ENCODE measurements around the gene ANO2.

Gene ANO2

GRCh38 chr12:5945071-5946008 lies at the start of gene ANO2:
TSS of gene ANO2 (minus strand) at chr12:5945259. CDS start at chr12:5945217, 42 bp downstream.
- TF ChIP-seq CREB1 (IDR thresholded peaks at IDR 0.05; ENCODE audit: low read depth) (no peak), YY1 (IDR thresholded peaks at IDR 0.05; ENCODE audit: low read depth) (peak; percentile 76), EGR1 (IDR thresholded peaks at IDR 0.05) (no peak), ZBTB7A (IDR thresholded peaks at IDR 0.05; ENCODE audit: low read depth) (no peak)
- TF ChIP-seq, protein P1, sequence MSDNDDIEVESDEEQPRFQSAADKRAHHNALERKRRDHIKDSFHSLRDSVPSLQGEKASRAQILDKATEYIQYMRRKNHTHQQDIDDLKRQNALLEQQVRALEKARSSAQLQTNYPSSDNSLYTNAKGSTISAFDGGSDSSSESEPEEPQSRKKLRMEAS (IDR thresholded peaks at IDR 0.05): peak; percentile 40; the same call in 1 of the 2 replicates

GRCh38 chr12:5989621-5990020 lies 44.6 kb upstream of the ANO2 start:
- TF ChIP-seq FOXM1 (IDR thresholded peaks at IDR 0.05; ENCODE audit: borderline replicate concordance, low read depth): no peak
- TF ChIP-seq EGR1 (IDR thresholded peaks at IDR 0.05): no peak
- no peak for TF ChIP-seq USF1 (IDR thresholded peaks at IDR 0.05)
- no peak for TF ChIP-seq RAD21 (IDR thresholded peaks at IDR 0.05; ENCODE audit: low read depth)
- no peak for TF ChIP-seq TEAD4 (IDR thresholded peaks at IDR 0.05)
- TF ChIP-seq TAF1 (IDR thresholded peaks at IDR 0.05; ENCODE audit: low read depth): no peak
- TF ChIP-seq YY1 (IDR thresholded peaks at IDR 0.05; ENCODE audit: low read depth): no peak
- TF ChIP-seq, protein P1 (IDR thresholded peaks at IDR 0.05): no peak
- TF ChIP-seq EP300 (IDR thresholded peaks at IDR 0.05; ENCODE audit: borderline replicate concordance): no peak
- TF ChIP-seq TCF12 (IDR thresholded peaks at IDR 0.05; ENCODE audit: low read depth): no peak
- no peak for TF ChIP-seq NFIC (IDR thresholded peaks at IDR 0.05)
- TF ChIP-seq REST (IDR thresholded peaks at IDR 0.05; ENCODE audit: low read depth): no peak
- no peak for TF ChIP-seq CREB1 (IDR thresholded peaks at IDR 0.05; ENCODE audit: low read depth)
- TF ChIP-seq ZBTB7A (IDR thresholded peaks at IDR 0.05; ENCODE audit: low read depth): no peak
- no peak for TF ChIP-seq CEBPB (IDR thresholded peaks at IDR 0.05)

- TF ChIP-seq EP300 (IDR thresholded peaks at IDR 0.05; ENCODE audit: borderline replicate concordance) (no peak), TAF1 (IDR thresholded peaks at IDR 0.05; ENCODE audit: low read depth) (no peak), YY1 (IDR thresholded peaks at IDR 0.05; ENCODE audit: low read depth) (0 out of 2 replicates have a peak, but pooled peaks have one; percentile 17), RAD21 (IDR thresholded peaks at IDR 0.05; ENCODE audit: low read depth) (peak; percentile 98), TEAD4 (IDR thresholded peaks at IDR 0.05) (0 out of 2 replicates have a peak, but pooled peaks have one; percentile 7), REST (IDR thresholded peaks at IDR 0.05; ENCODE audit: low read depth) (no peak), EGR1 (IDR thresholded peaks at IDR 0.05) (no peak)
- TF ChIP-seq, protein P1 (IDR thresholded peaks at IDR 0.05): no peak
Observed at GRCh38 chr12:5988659-5989116, 43.6 kb upstream of the ANO2 start.

DNA sequence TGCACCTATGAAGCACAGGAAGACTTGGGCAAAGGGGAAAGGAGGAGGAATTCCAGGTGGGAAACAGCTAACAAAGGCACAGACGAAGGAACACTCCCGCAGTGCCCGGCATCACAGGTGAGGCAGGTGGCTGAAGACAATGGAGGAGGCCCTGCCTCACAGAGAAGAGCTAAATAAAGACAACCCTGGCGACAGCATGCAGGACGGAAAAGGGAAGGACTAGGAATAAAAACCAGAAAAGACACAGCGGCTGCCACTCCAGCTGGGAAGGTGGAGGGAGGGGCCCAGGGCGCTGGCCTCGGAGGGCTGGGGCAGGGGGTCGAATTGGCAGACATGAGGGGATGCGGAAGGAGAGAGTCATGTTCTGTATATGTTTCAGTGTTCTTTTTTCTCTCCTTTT lies 43.0 kb upstream of the ANO2 start:
- TF ChIP-seq TAF1 (IDR thresholded peaks at IDR 0.05; ENCODE audit: low read depth): no peak
- no peak for TF ChIP-seq YY1 (IDR thresholded peaks at IDR 0.05; ENCODE audit: low read depth)
- no peak for TF ChIP-seq ZBTB7A (IDR thresholded peaks at IDR 0.05; ENCODE audit: low read depth)
- no peak for TF ChIP-seq TEAD4 (IDR thresholded peaks at IDR 0.05)
- no peak for TF ChIP-seq EP300 (IDR thresholded peaks at IDR 0.05; ENCODE audit: borderline replicate concordance)
- TF ChIP-seq, protein P1 (IDR thresholded peaks at IDR 0.05): no peak
- no peak for TF ChIP-seq TCF12 (IDR thresholded peaks at IDR 0.05; ENCODE audit: low read depth)
- no peak for TF ChIP-seq CREB1 (IDR thresholded peaks at IDR 0.05; ENCODE audit: low read depth)
- TF ChIP-seq EGR1 (IDR thresholded peaks at IDR 0.05): no peak

GRCh38 chr12:5987573-5987972 lies 42.5 kb upstream of the ANO2 start:
- TF ChIP-seq RAD21 (IDR thresholded peaks at IDR 0.05; ENCODE audit: low read depth) (no peak), YY1 (IDR thresholded peaks at IDR 0.05; ENCODE audit: low read depth) (no peak), FOXM1 (IDR thresholded peaks at IDR 0.05; ENCODE audit: borderline replicate concordance, low read depth) (no peak), TAF1 (IDR thresholded peaks at IDR 0.05; ENCODE audit: low read depth) (no peak), REST (IDR thresholded peaks at IDR 0.05; ENCODE audit: low read depth) (no peak), ZBTB7A (IDR thresholded peaks at IDR 0.05; ENCODE audit: low read depth) (no peak), TCF12 (IDR thresholded peaks at IDR 0.05; ENCODE audit: low read depth) (no peak), USF1 (IDR thresholded peaks at IDR 0.05) (no peak)
